ENCODE measurements around the gene COL11A2. TPM values are rescaled to one million over a fixed set of nuclear protein-coding genes. Genes with fewer than 3 reads are reported as not detected.

Gene COL11A2
- total RNA-seq, 1 donor from 2014 or later = 0.47 TPM

DNA sequence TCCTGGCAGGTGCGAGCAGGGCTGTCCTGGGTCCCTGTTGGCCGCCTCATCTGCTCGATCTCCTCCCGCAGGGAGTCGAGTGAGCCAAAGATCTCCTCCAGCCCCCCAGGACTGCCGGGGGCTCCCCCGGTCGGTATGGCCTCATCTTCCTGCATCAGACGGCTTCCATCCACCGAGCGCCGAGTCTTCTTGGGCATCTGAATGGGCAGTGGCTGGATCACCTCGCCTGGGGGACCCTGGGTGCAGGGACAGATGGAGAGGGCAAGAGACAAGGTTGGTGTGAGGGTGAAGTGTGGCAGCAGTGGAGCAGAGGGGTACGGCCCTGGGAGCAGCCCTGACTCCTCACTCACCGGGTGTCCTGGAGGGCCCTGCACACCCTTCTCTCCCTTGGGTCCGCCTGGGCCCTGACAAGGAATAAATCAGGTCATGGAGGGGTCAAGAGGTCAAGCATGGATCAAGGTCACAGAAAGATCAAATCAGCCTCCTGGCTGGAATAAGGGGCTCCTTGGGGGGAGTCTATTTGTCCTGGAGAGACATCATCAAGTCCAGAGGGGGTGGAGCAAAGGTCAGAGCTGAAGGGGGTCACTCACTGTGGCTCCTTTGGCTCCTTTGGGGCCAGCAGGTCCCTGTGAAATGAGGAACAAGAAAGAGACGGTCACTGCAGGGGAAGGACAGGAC lies 26.5 kb downstream of the COL11A2 start:
- H3K9me3 Mint-ChIP-seq = no peaks in the 10 kb centered on the region
- H3K4me3 Mint-ChIP-seq = no peak overlapping the region
- no peak overlapping the region for H3K27ac Mint-ChIP-seq
- H3K4me1 Mint-ChIP-seq = peaks cover 26% of the 10 kb centered on the region
- no peaks in the 10 kb centered on the region for H3K27me3 Mint-ChIP-seq
- ATAC-seq (ENCODE audit: low read depth) (no peak), DNase-seq (no peak)
- ChIA-PET CTCF (no interaction called here), POLR2A (no interaction called here)
- H3K36me3 Mint-ChIP-seq (ENCODE audit: low read depth) = no peaks in the 10 kb centered on the region
- TF ChIP-seq, protein P1, sequence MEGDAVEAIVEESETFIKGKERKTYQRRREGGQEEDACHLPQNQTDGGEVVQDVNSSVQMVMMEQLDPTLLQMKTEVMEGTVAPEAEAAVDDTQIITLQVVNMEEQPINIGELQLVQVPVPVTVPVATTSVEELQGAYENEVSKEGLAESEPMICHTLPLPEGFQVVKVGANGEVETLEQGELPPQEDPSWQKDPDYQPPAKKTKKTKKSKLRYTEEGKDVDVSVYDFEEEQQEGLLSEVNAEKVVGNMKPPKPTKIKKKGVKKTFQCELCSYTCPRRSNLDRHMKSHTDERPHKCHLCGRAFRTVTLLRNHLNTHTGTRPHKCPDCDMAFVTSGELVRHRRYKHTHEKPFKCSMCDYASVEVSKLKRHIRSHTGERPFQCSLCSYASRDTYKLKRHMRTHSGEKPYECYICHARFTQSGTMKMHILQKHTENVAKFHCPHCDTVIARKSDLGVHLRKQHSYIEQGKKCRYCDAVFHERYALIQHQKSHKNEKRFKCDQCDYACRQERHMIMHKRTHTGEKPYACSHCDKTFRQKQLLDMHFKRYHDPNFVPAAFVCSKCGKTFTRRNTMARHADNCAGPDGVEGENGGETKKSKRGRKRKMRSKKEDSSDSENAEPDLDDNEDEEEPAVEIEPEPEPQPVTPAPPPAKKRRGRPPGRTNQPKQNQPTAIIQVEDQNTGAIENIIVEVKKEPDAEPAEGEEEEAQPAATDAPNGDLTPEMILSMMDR (IDR thresholded peaks at IDR 0.05) = no peak
- intact Hi-C loops (cut with micrococcal nuclease) = no loop called here

DNA sequence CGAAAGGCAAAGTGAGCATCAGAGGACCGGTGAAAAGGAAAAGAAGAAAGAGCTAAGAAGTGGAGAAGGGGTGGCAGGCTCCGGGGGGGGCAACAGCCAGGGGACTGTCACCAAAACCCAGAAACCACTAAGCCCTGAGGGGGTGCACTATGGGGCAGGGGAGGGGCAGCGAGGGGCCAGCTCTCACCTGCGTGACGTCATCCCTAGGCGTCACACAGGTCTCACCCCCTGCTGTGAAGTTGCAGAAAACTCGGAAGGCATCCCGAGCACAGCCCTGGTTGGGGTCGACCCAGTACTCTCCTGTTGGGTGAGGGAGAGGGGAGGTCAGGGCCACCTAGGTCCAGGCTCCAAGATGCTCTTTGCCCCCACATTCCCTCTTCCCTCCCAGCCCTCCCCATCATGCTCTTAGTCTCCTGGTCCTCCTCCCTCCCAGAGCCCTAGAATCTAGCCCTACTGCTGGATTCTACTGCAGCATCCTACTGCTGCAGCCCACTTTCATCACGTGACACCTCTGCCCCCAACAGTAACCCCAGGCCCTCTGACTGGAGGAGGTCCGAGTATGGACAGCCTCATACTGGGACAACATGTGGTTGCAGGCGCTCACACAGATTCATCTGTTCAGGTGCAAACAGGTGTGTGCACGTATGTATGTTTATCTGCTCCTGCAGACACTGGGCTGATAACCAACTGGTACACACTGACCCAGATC lies 27.4 kb downstream of the COL11A2 start:
- H3K36me3 Mint-ChIP-seq (ENCODE audit: low read depth) = no peaks in the 10 kb centered on the region
- H3K4me1 Mint-ChIP-seq = peaks cover 18% of the 10 kb centered on the region
- H3K4me3 Mint-ChIP-seq = no peak overlapping the region
- H3K9me3 Mint-ChIP-seq = no peaks in the 10 kb centered on the region
- TF ChIP-seq, protein P1 (IDR thresholded peaks at IDR 0.05) = no peak
- CTCF ChIA-PET = interaction anchor here (1.7 kb wide), 1 partner anchor 83 kb away, joined by 7 read pairs; no protein-coding TSS in a partner anchor
- H3K27ac Mint-ChIP-seq = no peak overlapping the region
- no peaks in the 10 kb centered on the region for H3K27me3 Mint-ChIP-seq
- intact Hi-C loops (cut with micrococcal nuclease) = loop anchor here (5.0 kb wide), 2 partner anchors 48 to 132 kb away; partner anchors contain the start of gene RGL2
- DNase-seq = no peak
- ATAC-seq (ENCODE audit: low read depth) = no peak
- POLR2A ChIA-PET = no interaction called here

DNA sequence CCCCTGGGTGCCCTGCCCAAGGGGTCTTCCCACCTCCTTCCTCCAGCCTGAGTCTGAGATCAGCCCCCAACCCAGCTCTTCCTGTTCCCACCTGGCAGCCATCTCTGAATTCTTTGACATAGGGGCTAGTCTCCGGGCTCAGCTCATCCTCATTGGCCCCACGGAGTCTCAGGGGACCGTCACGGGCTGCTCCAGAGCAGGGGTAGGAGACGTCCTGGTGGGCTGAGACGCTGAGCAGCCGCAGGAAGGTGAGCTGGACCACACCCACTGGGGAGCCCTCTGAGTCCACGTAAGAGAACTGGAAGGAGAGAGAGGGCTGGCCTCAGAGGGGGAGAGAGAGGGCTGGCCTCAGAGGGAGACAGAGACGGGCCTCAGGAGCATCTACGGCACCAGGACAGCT lies 28.1 kb downstream of the COL11A2 start:
- H3K4me1 Mint-ChIP-seq = peaks cover 13% of the 10 kb centered on the region
- CTCF ChIA-PET = interaction anchor here (0.8 to 1.7 kb wide), 2 partner anchors 84 to 180 kb away, joined by 3 to 7 read pairs; no protein-coding TSS in a partner anchor
- H3K36me3 Mint-ChIP-seq (ENCODE audit: low read depth) = no peaks in the 10 kb centered on the region
- H3K27me3 Mint-ChIP-seq = no peaks in the 10 kb centered on the region
- no peak overlapping the region for H3K27ac Mint-ChIP-seq
- intact Hi-C loops (cut with micrococcal nuclease) = loop anchor here (5.0 kb wide), 2 partner anchors 47 to 133 kb away; partner anchors contain the start of gene RGL2
- H3K4me3 Mint-ChIP-seq = no peak overlapping the region
- ATAC-seq (ENCODE audit: low read depth) = no peak
- no peak for DNase-seq
- H3K9me3 Mint-ChIP-seq = no peaks in the 10 kb centered on the region
- POLR2A ChIA-PET = no interaction called here
- TF ChIP-seq, protein P1 (IDR thresholded peaks at IDR 0.05) = no peak

DNA sequence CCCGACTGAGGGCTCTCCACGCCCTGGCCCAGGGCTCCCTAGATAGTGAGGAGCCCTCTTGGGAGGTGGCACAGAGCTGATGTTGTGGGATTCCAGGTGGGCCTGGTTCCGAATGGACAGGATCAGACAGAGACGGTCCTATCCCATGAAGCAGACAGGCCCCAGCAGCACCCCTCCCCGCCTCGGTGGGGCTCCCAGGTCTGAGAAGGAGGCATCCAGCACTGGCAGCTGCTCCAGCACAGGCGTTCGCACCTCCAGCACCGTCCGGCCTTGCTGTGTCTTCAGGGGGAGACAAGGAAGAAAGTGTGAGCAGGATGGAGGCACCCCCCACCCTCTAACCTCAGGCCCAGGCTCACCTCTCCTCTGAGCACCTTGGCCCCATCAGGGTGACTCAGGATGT lies 28.7 kb downstream of the COL11A2 start:
- no peaks in the 10 kb centered on the region for H3K36me3 Mint-ChIP-seq (ENCODE audit: low read depth)
- TF ChIP-seq, protein P1 (IDR thresholded peaks at IDR 0.05) = no peak
- H3K4me3 Mint-ChIP-seq = no peak overlapping the region
- intact Hi-C loops (cut with micrococcal nuclease) = loop anchor here (5.0 kb wide), 2 partner anchors 46 to 134 kb away; partner anchors contain the start of gene RGL2
- H3K27ac Mint-ChIP-seq = no peak overlapping the region
- no peak for DNase-seq
- H3K9me3 Mint-ChIP-seq = no peaks in the 10 kb centered on the region
- no peak for ATAC-seq (ENCODE audit: low read depth)
- CTCF ChIA-PET = interaction anchor here (0.8 to 1.7 kb wide), 2 partner anchors 84 to 179 kb away, joined by 3 to 7 read pairs; no protein-coding TSS in a partner anchor
- POLR2A ChIA-PET = no interaction called here
- H3K27me3 Mint-ChIP-seq = no peaks in the 10 kb centered on the region
- peaks cover 13% of the 10 kb centered on the region for H3K4me1 Mint-ChIP-seq
